GM18502 (cell line): ENCODE results near the gene SPPL2A.
A peak's percentile ranks its signal among the peaks of the same experiment; 100 is the strongest.
"Not testable (repeated sequence)": the region's sequence is repeated elsewhere in the genome, so short reads cannot be mapped to it uniquely, and the experiment has no call there.

Source experiments
- ATAC-seq: cut with Tn5 transposase; IDR thresholded peaks from one replicate; pipeline ENCODE4 v1.9.1; 2021; ENCODE audit warnings: mild to moderate bottlenecking; ENCODE audit not compliant: unreplicated experiment, poor library complexity

SPPL2A gene, protein sequence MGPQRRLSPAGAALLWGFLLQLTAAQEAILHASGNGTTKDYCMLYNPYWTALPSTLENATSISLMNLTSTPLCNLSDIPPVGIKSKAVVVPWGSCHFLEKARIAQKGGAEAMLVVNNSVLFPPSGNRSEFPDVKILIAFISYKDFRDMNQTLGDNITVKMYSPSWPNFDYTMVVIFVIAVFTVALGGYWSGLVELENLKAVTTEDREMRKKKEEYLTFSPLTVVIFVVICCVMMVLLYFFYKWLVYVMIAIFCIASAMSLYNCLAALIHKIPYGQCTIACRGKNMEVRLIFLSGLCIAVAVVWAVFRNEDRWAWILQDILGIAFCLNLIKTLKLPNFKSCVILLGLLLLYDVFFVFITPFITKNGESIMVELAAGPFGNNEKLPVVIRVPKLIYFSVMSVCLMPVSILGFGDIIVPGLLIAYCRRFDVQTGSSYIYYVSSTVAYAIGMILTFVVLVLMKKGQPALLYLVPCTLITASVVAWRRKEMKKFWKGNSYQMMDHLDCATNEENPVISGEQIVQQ

GRCh38 chr15:50765195-50765967, at the start of gene SPPL2A:
Gene SPPL2A, minus strand, starts transcription at chr15:50765706. Its CDS starts 173 bp downstream, at chr15:50765533.
- ATAC-seq, result peak; percentile 89

DNA sequence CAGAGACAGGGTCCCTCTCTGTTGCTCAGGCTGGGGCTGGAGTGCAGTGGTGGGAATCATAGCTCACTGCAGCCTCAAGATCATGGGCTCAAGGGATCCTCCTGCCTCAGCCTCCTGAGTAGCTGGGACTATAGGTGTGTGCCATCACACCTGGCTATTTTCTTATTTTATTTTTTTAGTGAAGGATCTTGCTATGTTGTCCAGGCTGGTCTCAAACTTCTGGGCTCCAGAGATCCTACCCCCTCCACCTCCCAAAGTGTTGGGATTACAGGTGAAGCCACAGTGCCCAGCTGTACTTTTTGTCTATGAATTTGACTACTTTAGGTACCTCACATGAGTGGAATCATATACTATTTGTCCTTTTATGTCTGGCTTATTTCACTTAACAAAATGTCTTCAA, 49.1 kb upstream of the SPPL2A start:
- no peak for ATAC-seq

DNA sequence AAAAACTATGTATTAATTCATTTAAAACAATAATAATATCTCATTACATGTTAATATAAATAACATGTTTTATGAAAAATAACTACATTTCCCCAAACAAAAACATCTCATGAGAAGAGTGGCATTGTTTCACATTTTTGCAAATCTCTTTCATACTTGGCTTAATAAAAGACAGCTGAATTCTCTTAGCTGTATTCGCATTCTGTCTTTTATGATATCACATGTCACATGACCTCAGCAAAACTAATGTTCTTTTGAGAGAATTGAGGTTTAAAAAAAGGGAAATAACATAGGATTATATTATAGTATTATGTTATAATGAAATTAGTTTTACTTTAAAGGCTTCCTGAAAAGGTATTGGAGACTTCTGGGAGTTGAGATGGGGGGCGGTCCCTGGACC, 48.4 kb upstream of the SPPL2A start:
- ATAC-seq, result no peak

DNA sequence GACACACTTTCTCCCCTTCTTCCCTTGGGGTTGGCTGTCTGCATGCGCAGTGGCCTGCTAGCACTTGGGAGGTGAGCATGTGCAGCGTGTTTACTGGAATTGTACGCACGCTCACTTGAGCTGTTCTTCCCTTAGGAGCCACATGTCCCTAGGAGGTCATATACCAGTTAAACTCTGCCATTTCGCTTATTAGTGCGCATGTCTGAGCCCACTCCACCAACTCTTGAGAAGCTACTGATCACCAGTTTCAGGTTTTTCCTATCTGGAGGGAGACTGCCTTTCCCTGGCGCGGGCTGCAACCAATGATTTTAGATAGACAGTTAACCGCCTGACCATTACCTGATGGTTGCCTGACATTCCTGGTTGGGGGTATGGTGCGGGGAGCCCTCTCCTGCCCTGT, 47.6 kb upstream of the SPPL2A start:
- ATAC-seq, result no peak

GRCh38 chr15:50812181-50812506, 46.6 kb upstream of the SPPL2A start:
- not testable (repeated sequence) for ATAC-seq

DNA sequence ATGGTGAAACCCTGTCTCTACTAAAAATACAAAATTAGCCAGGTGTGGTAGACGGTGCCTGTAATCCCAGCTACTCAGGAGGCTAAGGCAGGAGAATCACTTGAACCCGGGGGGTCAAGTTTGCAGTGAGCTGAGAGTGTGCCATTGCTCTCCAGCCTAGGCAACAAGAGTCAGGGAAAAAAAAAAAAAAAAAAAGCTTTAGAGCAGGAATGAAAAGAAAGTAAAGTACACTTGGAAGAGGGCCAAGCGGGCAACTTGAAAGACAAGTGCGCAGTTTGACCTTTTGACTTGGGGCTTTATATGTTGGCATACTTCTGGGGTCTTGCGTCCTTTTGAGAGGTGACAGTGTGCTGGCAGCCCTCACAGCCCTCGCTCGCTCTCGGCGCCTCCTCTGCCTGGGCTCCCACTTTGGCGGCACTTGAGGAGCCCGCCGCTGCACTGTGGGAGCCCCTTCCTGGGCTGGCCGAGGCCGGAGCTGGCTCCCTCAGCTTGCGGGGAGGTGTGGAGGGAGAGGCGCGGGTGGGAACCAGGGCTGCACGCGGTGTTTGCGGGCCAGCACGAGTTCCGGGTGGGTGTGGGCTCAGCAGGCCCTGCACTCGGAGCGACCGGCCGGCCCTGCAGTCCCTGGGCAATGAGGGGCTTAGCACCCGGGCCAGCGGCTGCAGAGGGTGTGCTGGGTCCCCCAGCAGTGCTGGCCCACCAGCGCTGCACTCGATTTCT, 46.1 kb upstream of the SPPL2A start:
- not testable (repeated sequence) for ATAC-seq

DNA sequence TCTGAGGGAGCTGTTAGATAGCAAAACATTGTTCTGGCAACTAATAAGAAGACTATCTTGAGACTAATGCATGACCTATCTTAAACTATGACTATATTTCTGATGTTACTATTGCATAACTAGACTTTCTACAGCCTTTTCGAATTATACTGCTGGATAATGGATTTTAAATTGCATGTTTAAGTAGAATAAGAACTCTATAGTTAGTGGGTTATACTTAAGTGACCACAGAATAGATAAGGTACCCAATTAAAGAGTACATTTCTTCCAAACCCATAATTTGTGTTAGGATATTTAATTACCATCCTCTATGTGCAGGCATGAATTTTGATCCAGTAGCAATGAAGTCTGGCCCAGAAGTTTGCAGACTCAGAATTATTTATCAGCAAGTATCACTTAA, 44.6 kb upstream of the SPPL2A start:
- ATAC-seq, result no peak

DNA sequence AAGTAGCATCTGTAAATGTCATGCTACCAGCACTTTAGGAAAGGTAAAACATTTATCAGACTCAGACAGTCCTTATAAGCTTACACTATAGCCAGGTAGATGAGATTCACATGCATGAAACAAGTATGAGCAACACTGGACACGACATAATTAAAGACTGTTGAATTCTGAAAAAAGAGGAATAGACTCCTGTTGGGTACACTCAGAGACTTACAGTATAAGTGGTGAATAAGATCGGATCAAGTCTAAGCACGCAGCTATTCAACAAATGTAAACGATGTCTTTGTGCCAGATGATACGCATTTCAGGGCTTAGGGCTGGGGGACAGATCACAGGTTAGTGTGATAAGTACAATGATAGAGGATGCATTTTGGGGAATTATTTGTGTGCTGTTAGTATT, 43.2 kb upstream of the SPPL2A start:
- no peak for ATAC-seq

GRCh38 chr15:50803479-50804180, 38.1 kb upstream of the SPPL2A start:
- no peak for ATAC-seq

DNA sequence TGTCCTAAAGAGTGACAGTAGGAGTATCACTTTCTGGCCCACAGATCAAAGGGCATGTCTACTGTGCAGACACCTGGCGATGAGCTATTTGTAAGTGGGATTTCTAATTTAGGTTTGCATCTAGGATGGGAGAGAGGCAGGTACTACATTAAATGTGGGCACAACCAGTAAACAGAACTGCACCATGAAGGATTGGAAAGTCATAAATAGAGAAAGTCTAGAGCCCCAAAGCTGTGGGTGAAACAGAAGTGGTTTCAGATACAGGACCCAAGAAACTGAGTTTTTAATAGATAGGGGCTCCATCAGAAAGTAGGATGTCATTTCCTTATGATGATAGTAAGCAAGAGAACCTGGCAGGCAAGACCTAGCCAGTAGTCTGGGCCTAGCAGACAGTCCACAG, 35.2 kb upstream of the SPPL2A start:
- peak; percentile 50 for ATAC-seq

GRCh38 chr15:50798684-50799083, 33.2 kb upstream of the SPPL2A start:
- ATAC-seq, result no peak

- no peak for ATAC-seq
Observed at GRCh38 chr15:50797926-50798325, 32.4 kb upstream of the SPPL2A start.

DNA sequence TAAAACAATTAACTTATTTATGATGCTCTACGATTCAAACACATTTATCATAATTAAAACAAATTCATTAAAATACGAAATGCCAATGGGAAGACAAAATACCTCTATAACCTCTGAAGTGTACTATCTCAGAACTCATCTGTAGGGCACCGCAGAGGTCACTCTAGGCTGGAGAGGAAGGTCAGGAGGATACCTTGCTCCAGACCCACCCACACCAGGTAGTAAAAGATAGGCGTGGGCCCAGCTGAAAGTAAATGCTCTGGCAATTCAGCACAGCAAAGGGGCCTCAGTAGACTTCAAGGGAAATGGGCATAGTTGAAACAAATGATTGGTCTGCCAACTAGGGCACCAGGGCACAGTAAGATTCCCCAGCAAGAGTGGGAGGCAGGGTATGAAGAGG, 26.0 kb upstream of the SPPL2A start:
- no peak for ATAC-seq

DNA sequence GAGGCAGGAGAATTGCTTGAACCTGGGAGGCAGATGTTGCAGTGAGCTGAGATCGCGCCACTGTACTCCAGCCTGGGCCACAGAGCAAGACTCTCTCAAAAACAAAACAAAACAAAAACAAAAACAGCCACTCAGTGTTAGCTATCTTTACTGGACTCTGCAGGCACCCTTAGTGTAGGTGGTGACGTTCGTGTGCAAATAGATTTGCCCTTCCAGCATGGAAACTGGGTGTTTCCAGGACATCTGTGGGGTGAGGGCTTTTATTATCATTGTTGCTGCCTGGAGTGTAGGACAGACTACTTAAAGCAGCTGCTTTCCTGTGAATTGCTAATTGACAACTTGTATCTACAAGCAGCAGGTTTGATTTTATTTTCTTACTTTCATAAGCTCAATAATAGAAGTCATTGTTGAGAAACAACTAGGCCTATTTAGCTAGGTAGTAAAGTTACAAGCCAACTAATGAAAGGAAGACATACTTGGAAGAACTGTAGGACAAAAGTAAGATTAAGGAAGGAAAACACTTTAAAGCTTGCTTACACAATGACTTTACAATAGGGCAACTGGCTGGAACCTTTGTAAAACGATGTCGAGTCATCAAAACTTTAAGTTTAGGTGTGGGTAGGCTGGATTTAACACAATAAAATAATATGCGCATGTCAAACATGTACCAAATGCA, 25.4 kb upstream of the SPPL2A start:
- ATAC-seq, result no peak

- no peak for ATAC-seq
Observed at GRCh38 chr15:50786871-50787270, 21.4 kb upstream of the SPPL2A start.

DNA sequence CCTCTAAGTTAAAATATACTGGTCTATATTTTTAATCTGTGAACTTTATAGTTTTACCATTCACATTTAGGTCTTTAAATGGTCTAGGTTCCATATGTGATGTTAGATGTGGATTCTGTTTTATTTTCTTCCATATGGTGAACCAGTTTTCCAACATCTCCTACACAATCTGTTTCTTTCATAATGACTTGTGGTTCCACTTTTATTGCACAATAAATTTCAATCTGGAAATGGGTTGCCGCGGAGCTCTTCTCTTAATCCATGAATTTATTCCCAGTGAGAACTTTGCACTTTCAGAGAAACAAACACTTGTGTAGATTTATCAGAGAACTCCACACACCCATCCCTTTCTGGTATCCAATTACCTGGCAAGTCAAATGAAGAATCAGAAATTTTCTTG, 20.9 kb upstream of the SPPL2A start:
- no peak for ATAC-seq

- no peak for ATAC-seq
Observed at GRCh38 chr15:50783895-50784294, 18.4 kb upstream of the SPPL2A start.

DNA sequence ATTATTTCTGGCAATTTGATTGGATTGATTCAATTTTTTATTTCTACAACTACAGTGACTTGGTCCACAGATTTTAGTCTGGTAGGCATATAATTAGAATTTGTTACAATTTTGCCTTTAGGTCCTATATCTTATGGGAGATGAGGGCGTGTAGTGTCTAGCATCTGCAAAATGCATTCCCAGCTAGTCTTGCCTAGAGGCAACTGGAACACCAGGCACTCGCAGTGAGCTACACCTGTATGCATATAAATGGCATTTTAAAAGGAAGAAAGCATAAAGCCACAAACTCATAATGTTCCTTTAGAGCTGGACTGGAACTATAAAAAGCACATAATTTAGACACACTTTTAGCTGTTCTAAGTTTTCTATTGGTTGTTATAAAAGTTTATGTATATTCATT, 17.9 kb upstream of the SPPL2A start:
- no peak for ATAC-seq

GRCh38 chr15:50778086-50778485, 12.6 kb upstream of the SPPL2A start:
- ATAC-seq, result no peak

DNA sequence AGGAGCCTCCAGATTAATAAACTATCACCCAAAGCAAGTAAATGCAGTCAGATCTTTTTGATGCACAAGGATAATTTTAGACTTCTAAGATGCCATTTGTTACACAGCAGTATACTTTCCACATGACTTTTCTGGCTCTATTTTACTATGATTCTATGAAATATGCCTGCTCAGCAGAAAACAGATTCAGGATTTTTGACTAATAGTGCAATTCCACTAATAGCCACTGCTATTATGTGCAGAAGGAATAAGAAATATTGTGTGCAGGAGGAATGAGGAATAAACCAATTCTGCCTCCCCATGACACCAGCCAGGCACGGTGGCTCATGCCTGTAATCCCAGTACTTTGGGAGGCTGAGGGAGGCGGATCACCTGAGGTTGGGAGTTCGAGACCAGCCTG, 11.5 kb upstream of the SPPL2A start:
- no peak for ATAC-seq
